SK-N-MC (cell line): ENCODE measurements around the gene METTL1.

Experiments
- EZH2 ChIP-seq: fragments of 200-600 bp; sonication (generic); IDR thresholded peaks from one replicate; pipeline ENCODE4 v1.6.1; 2017; ENCODE audit warnings: antibody characterized with exemption
- POLR2AphosphoS5 ChIP-seq: IDR thresholded peaks from 2 replicates; pipeline ENCODE4 v1.6.1; 2012; ENCODE audit warnings: mild to moderate bottlenecking, low read depth, low read length, borderline replicate concordance

DNA sequence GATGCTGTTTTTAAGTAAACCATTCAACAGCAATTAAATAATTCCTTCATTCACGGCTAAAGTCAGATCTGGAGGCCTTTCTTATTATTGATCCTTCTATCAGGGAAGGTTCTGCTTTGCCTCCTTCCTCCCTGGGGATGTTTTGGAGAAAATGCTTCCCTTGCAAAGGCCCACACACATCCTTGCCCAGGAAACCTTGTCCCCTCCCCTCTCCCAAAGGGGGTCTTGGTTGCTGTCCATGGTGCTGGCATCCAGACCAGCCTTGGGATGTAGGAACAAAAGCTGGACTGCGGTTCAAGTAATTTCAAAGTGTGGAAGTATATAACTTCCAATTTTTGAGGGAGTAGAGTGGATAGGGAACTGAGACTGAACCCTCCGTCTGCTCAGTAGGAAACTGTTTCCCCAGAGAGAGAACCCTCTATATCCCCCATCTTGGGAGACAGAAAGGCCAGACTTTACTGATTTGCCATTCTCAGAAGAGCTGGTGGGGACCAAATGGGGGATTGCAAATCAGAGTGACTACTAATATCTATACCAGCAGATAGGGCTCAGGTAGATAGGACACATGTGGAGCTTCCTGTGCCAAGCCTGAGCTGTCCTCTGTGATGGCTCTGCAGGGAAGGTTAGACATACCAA, 11.4 kb downstream of the METTL1 start:
- TF ChIP-seq POLR2AphosphoS5 (no peak), EZH2 (no peak)
